Dendritic cell treated with granulocyte-macrophage colony-stimulating factor and Interleukin-4, amounts not matched to agents 40 ng/mL and 50 ng/mL, for 4 days (primary cell): ENCODE results near the gene CST8.
"Not testable (repeated sequence)": the region's sequence is repeated elsewhere in the genome, so short reads cannot be mapped to it uniquely, and the experiment has no call there.

Experiments
- H3K27ac Mint-ChIP-seq: one replicate; pipeline ENCODE4 v1.8.0; 2022; ENCODE audit warnings: mild to moderate bottlenecking, mixed read lengths
- H3K27me3 Mint-ChIP-seq: one replicate; pipeline ENCODE4 v1.8.0; 2022; ENCODE audit warnings: mild to moderate bottlenecking, mixed read lengths
- H3K36me3 Mint-ChIP-seq: one replicate; pipeline ENCODE4 v1.8.0; 2022; ENCODE audit warnings: low read depth, mixed read lengths
- H3K4me1 Mint-ChIP-seq: one replicate; pipeline ENCODE4 v1.8.0; 2022; ENCODE audit warnings: low read depth, mixed read lengths
- H3K4me3 Mint-ChIP-seq: one replicate; pipeline ENCODE4 v1.8.0; 2022; ENCODE audit warnings: mild to moderate bottlenecking, moderate library complexity, mixed read lengths
- H3K9me3 Mint-ChIP-seq: one replicate; pipeline ENCODE4 v1.8.0; 2022; ENCODE audit warnings: mixed read lengths
- intact Hi-C: fragments of 100-400 bp; cut with micrococcal nuclease; formaldehyde crosslinking; loops from one replicate; pipeline ENCODE4 v1.15.0; 2022

The CST8 gene

DNA sequence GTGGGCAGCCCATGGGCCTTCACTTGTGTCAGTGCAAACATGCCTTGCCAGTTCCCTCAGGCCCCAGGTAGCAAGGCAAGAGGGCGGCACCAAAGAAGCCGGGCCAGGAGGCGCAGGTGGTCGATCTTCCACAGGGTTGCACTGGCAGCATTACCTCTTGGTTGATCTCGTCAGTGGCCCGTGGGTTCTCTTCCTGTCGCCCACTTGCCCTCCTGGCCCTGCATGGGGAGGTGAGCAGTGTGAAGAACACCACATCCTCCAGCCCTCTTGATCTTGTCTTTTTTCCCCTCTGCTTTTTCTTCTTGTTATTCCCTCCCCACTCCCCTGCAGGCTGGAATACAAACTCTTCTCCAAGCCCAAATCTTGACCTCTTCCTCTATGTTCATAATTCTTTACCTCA lies 35.3 kb upstream of the CST8 start:
- Mint-ChIP-seq H3K36me3 (no peaks in the 10 kb centered on the region), H3K9me3 (no peaks in the 10 kb centered on the region), H3K27ac (no peak overlapping the region), H3K4me3 (no peak overlapping the region), H3K27me3 (peaks cover 12% of the 10 kb centered on the region), H3K4me1 (peaks cover 8% of the 10 kb centered on the region)
- intact Hi-C loops = no loop called here

DNA sequence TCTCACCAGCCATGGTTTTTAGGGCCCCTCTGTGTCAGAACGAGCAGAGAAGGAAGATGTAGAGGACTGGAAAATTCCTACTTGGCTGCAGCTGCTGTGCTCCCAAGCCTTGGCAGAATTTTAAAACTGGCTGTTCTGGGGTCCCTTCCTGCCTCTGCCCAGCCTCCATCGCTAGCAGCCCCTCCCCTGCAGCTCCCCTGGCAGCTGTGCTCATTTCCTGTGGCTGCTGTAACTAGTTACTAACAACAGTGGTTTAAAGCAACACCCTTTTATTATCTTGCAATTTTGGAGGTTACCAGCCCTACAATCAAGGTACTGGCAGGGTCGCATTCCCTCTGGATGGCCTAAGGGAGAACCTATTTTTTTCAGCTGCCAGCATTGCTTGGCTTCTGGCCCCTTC lies 34.5 kb upstream of the CST8 start:
- Mint-ChIP-seq H3K9me3 (no peaks in the 10 kb centered on the region), H3K36me3 (no peaks in the 10 kb centered on the region)
- intact Hi-C loops = no loop called here

DNA sequence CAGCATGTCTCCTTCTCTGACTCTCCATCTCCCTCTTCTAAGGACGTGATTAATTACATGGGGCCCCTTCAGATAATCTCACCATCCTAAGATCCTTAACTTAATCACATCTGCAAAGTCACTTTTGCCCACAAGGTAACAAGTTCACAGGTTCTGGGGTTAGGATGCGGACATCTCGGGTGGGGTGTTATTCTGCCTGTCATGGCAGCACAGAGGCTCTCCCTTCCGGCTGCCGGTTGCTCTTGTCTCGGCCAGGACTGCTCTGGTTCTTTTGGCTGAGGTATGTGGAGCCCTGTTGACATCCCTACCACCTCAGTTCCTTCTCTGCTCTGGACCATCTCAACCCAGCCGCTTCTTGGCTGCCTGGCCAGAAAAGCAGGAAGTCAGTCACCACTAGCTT lies 34.0 kb upstream of the CST8 start:
- H3K4me3 Mint-ChIP-seq = no peak overlapping the region
- peaks cover 8% of the 10 kb centered on the region for H3K4me1 Mint-ChIP-seq
- H3K36me3 Mint-ChIP-seq = no peaks in the 10 kb centered on the region
- peaks cover 7% of the 10 kb centered on the region for H3K27me3 Mint-ChIP-seq
- no peak overlapping the region for H3K27ac Mint-ChIP-seq
- intact Hi-C loops = no loop called here
- H3K9me3 Mint-ChIP-seq = no peaks in the 10 kb centered on the region

More for the DNA sequence above, 34.5 kb upstream of the CST8 start:
- Mint-ChIP-seq H3K27ac (no peak overlapping the region), H3K4me1 (peaks cover 8% of the 10 kb centered on the region), H3K4me3 (no peak overlapping the region), H3K27me3 (peaks cover 10% of the 10 kb centered on the region)

DNA sequence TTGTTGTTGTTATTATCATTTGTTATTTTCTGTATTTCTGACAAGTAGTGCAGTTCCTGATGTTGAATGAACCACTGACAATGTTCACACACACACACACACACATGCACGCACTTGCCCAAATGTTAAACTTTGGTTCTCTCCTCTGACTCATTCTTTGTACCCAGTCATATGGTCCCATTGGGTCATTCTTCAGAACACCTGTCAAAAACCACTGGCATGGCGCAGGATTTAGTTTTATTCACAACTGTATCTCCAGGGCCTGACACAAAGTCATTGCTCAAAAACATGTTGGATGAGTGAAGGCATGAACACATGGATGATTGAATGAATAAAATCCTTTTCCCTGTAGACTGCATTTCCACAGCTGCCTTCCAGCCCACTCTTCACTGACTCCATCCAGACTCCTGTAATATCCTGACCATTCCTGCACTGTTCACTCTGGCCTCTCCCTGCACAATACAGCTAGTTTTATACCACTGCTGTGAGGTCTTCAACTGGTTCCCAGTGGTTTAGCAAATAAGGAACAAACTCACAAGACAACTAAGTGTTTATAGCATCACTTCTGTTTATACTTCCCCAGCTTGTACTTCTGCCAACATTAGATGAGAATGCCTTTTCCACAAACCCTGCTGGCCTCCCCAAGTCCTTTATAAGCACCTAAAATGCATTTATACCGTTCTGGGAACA lies 31.3 kb upstream of the CST8 start:
- peaks cover 5% of the 10 kb centered on the region for H3K27me3 Mint-ChIP-seq
- peak overlapping the region; percentile 21 for H3K27ac Mint-ChIP-seq
- H3K9me3 Mint-ChIP-seq = peaks cover 4% of the 10 kb centered on the region
- no peak overlapping the region for H3K4me3 Mint-ChIP-seq
- H3K4me1 Mint-ChIP-seq = peaks cover 8% of the 10 kb centered on the region
- H3K36me3 Mint-ChIP-seq = no peaks in the 10 kb centered on the region
- intact Hi-C loops = no loop called here

DNA sequence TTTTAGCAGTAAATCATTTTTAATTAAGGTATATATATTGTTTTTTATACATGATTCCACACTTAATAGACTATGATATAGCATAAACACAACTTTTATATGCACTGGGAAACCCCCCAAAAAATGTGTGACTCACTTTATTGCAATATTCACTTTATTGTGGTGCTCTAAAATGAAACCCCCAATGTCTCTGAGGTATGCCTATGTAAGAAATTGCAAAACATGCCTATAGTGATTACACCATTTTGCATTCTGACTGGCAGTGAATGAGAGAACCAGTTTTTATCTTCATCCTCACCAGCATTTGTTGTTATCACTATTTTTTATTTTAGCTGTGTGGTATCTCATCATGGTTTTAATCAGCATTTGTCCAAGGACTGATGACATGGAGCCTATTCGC lies 29.7 kb upstream of the CST8 start:
- Mint-ChIP-seq H3K4me1 (peaks cover 8% of the 10 kb centered on the region), H3K27ac (no peak overlapping the region), H3K9me3 (peaks cover 20% of the 10 kb centered on the region), H3K27me3 (peaks cover 5% of the 10 kb centered on the region), H3K36me3 (no peaks in the 10 kb centered on the region), H3K4me3 (no peak overlapping the region)
- intact Hi-C loops = no loop called here

DNA sequence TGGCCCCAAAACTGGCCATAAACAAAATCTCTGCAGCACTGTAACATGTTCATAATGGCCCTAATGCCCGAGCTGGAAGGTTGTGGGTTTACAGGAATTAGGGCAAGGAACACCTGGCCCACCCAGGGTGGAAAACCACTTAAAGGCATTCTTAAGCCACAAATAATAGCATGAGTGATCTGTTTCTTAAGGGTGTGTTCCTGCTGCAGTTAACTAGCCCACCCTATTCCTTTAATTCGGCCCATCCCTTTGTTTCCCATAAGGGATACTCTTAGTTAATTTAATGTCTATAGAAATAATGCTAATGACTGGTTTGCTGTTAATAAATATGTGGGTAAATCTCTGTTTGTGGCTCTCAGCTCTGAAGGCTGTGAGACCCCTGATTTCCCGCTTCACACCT lies 24.0 kb upstream of the CST8 start:
- H3K4me3 Mint-ChIP-seq, intact Hi-C loops, H3K27ac Mint-ChIP-seq, H3K4me1 Mint-ChIP-seq, H3K27me3 Mint-ChIP-seq, H3K36me3 Mint-ChIP-seq: not testable (repeated sequence)
- H3K9me3 Mint-ChIP-seq = peaks cover 42% of the 10 kb centered on the region

DNA sequence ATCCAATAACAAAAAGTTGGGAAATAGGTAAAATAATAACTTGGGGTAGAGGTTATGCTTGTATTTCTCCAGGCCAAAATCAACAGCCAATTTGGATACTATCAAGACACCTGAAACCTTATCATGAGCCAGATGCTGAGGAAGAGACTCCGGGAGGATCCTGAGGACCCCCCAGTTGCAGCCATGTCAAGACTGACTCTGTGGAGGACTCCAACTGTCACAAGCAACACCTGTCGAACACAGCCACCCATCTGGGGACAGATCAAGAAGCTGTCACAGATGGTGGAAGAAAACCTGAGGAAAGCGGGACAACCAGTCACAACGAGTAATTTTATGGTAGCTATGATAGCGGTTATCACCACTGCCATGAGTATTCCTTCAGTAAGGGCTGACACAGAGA lies 18.6 kb upstream of the CST8 start:
- H3K4me3 Mint-ChIP-seq, H3K27me3 Mint-ChIP-seq, H3K27ac Mint-ChIP-seq, H3K36me3 Mint-ChIP-seq, H3K4me1 Mint-ChIP-seq, intact Hi-C loops: not testable (repeated sequence)
- peaks cover 11% of the 10 kb centered on the region for H3K9me3 Mint-ChIP-seq

DNA sequence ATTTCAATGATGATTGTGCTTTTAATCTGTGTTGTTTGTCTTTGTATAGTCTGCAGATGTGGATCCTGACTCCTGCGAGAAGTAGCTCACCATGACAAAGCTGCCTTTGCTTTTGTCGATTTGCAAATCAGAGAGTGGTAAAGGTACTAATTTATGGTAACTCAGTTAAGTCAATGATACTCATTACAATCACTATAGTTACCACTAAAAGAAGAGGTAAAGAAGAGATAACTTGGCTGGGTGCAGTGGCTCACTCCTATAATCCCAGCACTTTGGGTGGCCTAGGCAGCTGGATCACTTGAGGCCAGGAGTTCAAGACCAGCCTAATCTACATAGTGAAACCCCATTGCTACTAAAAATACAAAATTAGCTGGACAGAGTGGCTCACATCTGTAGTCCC lies 17.6 kb upstream of the CST8 start:
- H3K4me1 Mint-ChIP-seq, intact Hi-C loops, H3K27me3 Mint-ChIP-seq, H3K36me3 Mint-ChIP-seq, H3K4me3 Mint-ChIP-seq, H3K27ac Mint-ChIP-seq, H3K9me3 Mint-ChIP-seq: not testable (repeated sequence)

DNA sequence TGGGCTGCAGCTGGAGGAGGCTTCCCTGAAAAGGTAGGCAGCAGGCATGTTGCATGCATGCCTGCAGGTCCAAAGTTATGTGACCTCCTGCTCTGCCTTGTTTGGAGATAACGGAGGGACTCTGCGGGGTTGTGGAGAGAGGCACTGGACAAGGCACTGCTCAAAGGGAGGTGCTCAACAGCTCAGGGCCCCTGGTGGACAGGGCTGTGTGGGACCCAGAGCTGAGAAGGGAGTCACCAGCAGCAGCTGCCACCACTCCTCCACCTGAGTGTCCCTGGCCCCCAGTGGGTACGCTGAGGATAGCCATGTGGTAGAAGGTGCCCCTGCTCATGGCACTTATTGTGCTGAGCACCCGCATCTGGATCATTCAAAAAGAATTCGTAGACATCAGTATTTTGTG lies 15.5 kb upstream of the CST8 start:
- no peaks in the 10 kb centered on the region for H3K4me1 Mint-ChIP-seq
- no peak overlapping the region for H3K27ac Mint-ChIP-seq
- no peak overlapping the region for H3K4me3 Mint-ChIP-seq
- intact Hi-C loops = no loop called here
- H3K27me3 Mint-ChIP-seq = peaks cover 1% of the 10 kb centered on the region
- H3K36me3 Mint-ChIP-seq = no peaks in the 10 kb centered on the region
- no peaks in the 10 kb centered on the region for H3K9me3 Mint-ChIP-seq

DNA sequence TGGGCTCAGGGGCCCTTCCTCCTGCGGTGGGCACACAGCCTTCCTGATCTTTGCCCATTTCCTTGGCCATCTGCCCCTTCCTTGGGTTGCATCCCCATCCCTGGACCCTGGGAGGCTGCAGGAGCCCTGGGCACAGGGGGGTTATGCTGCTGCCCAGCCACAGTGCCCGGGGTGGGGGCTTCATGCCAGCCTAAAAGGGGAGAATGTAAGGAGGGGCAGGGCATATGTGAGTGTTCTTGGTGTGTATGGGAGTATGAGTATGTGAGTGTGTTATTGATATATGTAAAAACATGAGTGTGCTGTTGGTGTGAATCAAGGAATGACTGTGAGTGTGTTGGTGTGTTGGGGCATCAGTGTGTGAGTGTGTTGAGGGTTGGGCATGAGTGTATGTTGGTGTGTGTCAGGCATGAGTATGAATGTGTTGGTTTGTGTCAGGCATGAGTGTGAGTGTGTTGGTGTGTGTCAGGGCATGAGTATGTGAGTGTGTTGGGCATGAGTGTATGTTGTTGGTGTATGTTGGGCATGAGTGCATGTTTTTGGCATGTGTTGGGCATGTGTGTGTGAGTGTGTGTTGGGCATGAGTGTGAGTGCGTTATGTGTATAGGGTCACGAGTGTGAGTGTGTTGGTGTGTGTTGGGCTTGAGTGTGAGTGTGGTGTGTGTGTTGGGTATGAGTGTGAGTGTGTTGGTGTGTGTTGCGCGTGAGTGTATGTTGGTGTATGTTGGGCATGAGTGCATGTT lies 14.7 kb upstream of the CST8 start:
- no peaks in the 10 kb centered on the region for H3K4me1 Mint-ChIP-seq
- intact Hi-C loops = no loop called here
- H3K27ac Mint-ChIP-seq = no peak overlapping the region
- no peaks in the 10 kb centered on the region for H3K36me3 Mint-ChIP-seq
- H3K9me3 Mint-ChIP-seq = no peaks in the 10 kb centered on the region
- H3K4me3 Mint-ChIP-seq = no peak overlapping the region
- peaks cover 1% of the 10 kb centered on the region for H3K27me3 Mint-ChIP-seq

DNA sequence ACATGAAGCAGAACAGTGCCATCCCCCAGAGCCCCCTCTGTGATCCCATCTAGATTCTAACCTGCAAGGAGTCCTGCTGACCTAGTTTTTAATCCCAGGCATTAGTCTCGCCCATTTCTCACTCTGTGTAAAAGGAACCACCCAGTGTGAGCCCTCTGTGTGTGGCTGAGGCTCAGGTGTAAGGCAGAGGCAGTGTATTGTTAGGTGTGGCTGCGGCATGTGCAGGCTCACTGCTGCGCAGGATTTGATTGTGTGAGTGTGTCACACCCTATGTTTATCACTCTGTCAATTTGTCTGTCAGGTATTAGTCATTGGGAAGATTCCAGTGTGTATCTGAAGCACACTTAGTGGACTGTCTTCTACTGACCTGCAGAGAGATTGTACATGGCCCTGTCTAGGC lies 13.7 kb upstream of the CST8 start:
- H3K36me3 Mint-ChIP-seq = no peaks in the 10 kb centered on the region
- intact Hi-C loops = no loop called here
- no peak overlapping the region for H3K4me3 Mint-ChIP-seq
- H3K27ac Mint-ChIP-seq = no peak overlapping the region
- no peaks in the 10 kb centered on the region for H3K4me1 Mint-ChIP-seq
- H3K27me3 Mint-ChIP-seq = peaks cover 1% of the 10 kb centered on the region
- H3K9me3 Mint-ChIP-seq = no peaks in the 10 kb centered on the region

DNA sequence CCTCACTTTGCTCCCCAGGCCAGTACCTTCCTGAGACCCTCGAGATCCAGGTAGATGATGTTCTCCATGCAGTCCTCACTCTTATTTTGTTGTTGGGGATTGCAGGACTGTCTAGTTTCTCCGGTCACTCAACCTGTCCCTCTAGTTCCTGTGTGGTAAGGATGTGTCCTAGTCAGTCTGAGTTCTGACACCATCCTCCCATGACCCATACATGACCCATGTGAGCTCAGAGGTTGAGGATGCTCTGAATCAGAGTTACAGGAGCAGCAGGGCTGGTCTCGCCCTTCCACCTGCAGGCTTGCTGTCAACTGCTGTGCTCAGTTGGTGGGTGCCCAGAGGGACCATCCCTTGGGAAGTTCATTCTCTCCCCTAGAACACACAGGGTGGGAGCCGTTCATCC lies 11.9 kb upstream of the CST8 start:
- Mint-ChIP-seq H3K27me3 (no peaks in the 10 kb centered on the region), H3K9me3 (no peaks in the 10 kb centered on the region), H3K27ac (no peak overlapping the region), H3K4me1 (no peaks in the 10 kb centered on the region), H3K4me3 (no peak overlapping the region), H3K36me3 (no peaks in the 10 kb centered on the region)
- intact Hi-C loops = no loop called here

DNA sequence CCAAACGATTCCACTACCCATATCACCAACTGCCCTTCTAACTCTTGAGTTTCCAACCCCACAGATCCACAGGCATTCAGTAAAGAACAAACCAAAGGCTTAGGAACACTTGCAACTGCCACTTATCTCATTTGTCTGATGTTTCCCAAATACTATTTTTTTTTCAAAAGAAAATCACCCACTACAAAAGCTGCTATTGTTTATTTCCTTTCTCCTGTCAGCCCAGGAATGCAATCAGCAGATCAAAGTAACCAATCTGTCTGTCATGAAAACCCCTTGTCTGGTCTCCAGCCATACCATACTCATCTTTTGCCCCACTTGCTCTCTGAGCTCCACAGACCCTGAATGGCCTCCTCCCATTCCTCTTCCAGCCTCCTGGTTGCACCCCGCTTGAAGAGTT lies 8.8 kb upstream of the CST8 start:
- H3K27me3 Mint-ChIP-seq = no peaks in the 10 kb centered on the region
- H3K4me3 Mint-ChIP-seq = no peak overlapping the region
- intact Hi-C loops = no loop called here
- no peaks in the 10 kb centered on the region for H3K4me1 Mint-ChIP-seq
- no peak overlapping the region for H3K27ac Mint-ChIP-seq
- H3K9me3 Mint-ChIP-seq = no peaks in the 10 kb centered on the region
- no peaks in the 10 kb centered on the region for H3K36me3 Mint-ChIP-seq

DNA sequence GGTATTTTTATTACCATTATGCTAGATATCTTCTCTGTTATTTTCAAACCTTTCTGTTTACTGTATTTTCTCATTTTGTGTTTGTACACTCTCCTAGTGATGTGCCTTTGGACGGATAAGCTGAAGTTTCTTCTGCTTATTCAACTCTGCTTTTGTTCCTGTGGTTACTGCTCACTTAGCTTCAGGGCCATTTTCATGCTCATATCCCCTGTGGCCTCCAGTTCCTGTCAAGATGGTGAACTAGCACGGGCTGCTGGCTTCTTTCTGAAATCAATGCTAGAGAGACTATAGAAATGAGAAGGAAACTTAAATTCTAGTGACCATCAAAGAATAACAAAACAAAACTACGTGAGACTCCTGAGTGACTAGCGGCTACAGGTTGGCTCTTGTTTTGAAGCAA lies 6.8 kb upstream of the CST8 start:
- H3K4me3 Mint-ChIP-seq = no peak overlapping the region
- H3K27ac Mint-ChIP-seq = no peak overlapping the region
- no peaks in the 10 kb centered on the region for H3K9me3 Mint-ChIP-seq
- no peaks in the 10 kb centered on the region for H3K27me3 Mint-ChIP-seq
- no peaks in the 10 kb centered on the region for H3K4me1 Mint-ChIP-seq
- no peaks in the 10 kb centered on the region for H3K36me3 Mint-ChIP-seq
- intact Hi-C loops = no loop called here

DNA sequence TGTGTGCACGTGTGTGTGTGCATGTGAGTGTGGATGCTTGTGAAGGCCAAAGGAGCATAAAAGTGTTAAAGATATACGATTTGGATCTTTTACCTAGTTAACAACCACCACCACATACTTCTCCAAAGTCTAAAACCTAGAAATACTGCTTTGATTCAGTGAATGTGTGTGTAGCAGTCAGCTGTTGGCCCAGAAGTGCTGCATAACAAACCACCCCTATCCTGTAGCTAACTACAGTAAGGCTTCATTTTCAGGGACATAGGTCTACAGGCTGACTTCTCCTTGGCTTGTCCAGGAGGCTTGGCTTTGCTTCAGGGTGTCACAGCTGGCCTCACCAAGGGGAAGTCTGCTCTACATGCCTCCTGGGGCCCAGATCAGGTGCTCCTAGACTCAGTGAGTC lies 2.4 kb upstream of the CST8 start:
- intact Hi-C loops = no loop called here
- H3K36me3 Mint-ChIP-seq = no peaks in the 10 kb centered on the region
- H3K9me3 Mint-ChIP-seq = no peaks in the 10 kb centered on the region
- no peak overlapping the region for H3K4me3 Mint-ChIP-seq
- no peaks in the 10 kb centered on the region for H3K27me3 Mint-ChIP-seq
- no peak overlapping the region for H3K27ac Mint-ChIP-seq
- no peaks in the 10 kb centered on the region for H3K4me1 Mint-ChIP-seq
